Activated CD4-positive, alpha-beta T cell treated with anti-CD3 and anti-CD28 coated beads, Interleukin-2, amount 50 U/mL, for 1 hour (primary cell): ENCODE measurements around the gene NACC2.

Experiments
- DNase-seq: peaks from one replicate; pipeline ENCODE4 v3.0.0-alpha.2; 2020

The NACC2 gene

DNA sequence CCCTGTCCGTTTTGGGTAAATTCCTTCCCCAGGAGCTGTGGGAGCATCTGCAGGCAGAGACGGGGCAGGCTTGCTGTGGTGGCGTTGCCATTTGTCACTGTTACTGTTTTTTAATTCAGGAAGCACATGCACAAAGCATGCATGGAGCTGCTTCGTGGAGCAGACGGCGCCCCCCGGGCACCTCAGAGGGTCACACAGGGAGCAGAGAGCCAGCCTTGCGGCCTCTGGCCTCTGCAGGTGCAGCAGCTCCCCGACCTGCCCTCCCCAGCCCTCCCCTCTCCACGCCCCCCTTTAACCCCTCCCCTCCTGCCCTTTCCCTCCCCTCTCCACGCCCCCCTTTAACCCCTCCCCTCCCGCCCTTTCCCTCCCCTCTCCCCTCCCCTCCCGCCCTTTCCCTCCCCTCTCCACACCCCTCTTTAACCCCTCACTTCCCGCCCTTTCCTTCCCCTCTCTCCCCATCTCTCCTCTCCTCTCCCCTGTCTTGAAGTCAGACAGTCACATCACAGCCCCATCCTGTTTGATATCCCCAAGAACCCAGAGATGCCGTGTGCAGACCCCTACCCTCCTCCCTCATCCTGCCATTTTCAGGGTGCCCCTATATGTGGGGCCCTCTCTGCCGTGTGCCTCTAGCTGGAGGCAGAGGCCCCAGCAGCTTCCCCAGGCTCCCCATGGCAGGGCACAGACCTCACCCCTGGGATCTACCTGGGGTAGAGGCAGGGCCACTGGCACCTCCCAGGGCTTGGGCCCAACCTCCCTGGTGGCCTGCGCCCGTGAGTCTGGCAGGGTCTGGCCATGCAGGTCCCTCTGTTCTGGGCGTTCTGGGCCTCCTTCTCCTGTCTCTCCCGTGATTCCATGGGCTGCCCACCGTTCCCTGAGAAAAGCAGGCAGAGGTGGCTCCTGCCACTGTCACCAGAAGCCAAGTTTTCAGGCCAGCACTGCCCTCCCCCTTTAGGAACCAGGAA lies 104.3 kb downstream of the NACC2 start:
- DNase-seq, result peak; percentile 65

GRCh38 chr9:135989722-135990467 lies 105.2 kb downstream of the NACC2 start:
- peak; percentile 27 for DNase-seq

- DNase-seq, result no peak
These were observed 105.9 kb downstream of the NACC2 start for GRCh38 chr9:135989157-135989556.

GRCh38 chr9:135988493-135988892 lies 106.6 kb downstream of the NACC2 start:
- no peak for DNase-seq

- no peak for DNase-seq
These were observed 107.2 kb downstream of the NACC2 start for GRCh38 chr9:135987838-135988404.

- no peak for DNase-seq
These were observed 108.5 kb downstream of the NACC2 start for GRCh38 chr9:135986605-135987004.

DNA sequence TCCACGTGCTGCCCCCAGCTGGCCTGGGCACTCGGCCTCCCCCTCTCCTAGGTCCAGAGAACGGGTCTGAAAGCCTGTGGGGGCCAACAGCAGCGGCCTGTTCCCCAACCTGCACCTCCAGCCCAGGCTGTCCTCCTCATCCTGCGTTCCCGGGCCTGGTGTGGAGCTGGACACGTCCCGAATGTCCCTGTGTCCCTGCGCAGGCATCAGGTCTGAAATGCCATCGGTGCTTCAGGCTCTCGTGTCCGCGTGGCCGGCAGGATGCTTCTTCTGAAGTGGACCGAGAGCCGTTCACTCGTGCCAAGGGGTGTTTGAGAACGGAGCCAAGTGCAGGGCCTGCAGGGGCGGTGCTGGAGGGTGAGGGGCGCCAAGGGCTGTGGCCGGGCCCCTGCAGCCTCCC lies 109.2 kb downstream of the NACC2 start:
- no peak for DNase-seq

DNA sequence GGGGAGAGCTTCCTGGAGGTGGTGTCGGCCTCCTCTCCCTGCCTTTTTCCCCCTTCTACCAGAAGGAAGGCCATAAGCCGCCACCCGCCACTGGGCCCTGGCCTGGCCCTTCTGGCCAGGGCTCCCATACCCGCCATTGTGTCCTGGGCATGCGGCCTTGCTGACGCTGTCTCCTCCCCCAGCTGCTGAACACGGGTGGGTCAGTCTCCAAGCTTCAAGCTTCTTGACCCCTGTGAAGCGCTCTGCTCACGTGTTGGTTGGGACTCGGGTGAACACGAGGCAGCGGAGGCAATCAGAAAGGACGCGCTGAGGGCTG lies 109.7 kb downstream of the NACC2 start:
- no peak for DNase-seq

GRCh38 chr9:135984072-135984710 lies 110.9 kb downstream of the NACC2 start:
- no peak for DNase-seq

- DNase-seq, result no peak
These were observed 111.6 kb downstream of the NACC2 start for GRCh38 chr9:135983208-135984071.

DNA sequence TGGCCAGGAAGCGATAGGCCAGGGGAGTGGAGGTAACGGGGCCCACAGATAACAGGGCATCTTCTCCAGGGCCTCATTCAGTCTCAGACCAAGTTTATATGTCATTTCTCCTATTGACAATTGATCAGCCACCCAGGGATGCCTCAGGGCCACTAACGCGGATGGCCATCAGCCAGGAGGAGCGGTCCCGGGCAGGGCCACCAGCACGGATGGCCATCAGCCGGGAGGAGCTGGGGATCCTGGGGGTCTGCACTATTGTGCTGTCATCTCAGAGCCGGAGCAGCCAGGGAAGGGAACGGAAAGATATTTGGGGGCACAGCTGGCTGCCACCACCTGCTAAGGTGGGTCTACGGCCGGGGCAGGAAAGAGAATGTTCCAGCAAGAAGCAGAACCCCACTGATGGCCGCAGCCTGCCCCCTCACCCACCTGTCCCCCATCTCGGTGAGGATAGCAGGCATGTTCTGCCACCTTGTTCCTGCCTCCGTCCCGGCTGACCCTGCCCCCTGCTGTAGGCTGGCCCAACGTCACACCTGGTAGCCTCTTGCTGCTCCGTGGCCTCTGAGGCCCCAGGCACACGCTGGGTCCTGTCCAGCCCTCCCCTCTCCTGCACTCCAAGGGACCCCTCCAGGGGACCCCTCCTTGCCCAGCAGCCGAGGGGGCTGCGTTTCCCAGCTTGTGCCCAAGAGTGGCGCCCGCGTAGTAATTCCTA lies 112.4 kb downstream of the NACC2 start:
- no peak for DNase-seq

DNA sequence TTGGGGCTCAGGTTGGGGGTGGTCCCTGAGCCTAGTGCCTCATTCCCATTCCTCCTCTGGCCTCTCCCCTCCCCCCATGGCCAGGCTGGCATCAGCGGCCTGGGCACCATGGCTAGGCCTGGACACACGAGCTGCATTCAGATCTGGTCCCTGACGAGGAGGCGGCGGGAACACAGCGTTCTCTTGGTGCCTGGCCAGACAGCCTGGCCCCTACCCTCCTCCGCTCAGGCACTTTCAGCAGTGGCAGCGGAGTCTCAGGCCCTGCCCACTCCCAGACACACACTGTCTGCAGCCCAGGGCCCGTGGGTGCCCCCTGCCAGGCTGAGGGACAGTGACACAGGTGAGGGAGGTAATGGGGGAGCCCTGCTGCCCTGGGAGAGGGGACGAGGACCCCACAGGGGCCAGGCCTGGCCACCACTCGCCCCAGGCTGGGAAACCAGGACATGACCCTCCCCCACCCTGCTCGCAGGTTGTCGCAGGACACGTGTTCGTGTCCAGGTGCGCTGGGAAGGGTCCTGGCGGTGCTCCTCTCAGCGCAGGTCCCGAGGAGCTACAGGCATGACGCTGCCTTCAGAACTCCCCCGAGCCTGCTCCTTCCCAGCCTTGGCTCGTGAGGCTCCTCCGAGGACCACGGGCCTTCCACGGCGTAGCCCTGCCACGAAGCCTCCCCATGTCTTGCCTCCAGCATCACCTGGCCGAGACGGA lies 114.0 kb downstream of the NACC2 start:
- no peak for DNase-seq

GRCh38 chr9:135979547-135980166 lies 115.4 kb downstream of the NACC2 start:
- no peak for DNase-seq

- DNase-seq, result peak; percentile 62
These were observed 116.2 kb downstream of the NACC2 start for GRCh38 chr9:135978642-135979546.

DNA sequence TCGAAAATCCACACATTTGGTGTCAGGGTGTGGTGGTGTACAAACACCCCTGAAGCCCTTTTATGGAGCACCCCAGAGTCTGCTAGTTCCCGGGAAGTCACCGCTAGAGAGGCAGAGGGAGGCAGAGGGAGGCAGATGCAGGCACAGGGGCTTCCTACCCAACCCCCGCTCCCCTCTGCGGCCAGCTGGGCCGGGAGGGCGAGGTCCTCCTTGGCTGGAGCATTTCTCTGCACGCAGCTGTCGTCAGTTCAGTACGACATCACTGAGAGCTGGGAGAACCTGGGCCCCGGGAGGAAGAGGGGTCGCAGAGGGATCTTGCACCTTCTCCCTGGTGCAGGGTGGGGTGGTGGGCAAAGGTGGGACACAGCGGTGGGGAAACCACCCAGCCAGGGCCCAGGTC lies 118.1 kb downstream of the NACC2 start:
- DNase-seq, result no peak

DNA sequence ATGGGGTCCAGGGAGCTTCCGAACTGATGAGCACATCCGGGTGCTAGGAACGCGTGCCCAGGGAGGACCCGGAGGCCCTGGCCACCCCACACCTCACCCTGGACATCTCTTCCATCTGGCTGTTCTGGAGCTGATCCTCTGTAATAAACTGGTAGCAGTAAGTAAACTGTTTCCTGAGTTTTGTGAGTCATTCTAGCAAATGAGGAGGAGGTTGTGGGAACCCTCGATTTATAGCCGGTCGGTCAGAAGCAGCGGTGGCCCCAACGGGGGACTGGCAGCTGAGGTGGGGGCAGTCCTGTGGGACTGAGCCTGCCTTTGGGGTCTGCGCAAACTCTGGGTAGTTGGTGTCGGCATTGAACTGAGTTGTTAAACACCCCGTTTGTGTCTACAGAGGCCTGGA lies 118.6 kb downstream of the NACC2 start:
- DNase-seq, result no peak

GRCh38 chr9:135975834-135976233 lies 119.3 kb downstream of the NACC2 start:
- DNase-seq, result no peak

DNA sequence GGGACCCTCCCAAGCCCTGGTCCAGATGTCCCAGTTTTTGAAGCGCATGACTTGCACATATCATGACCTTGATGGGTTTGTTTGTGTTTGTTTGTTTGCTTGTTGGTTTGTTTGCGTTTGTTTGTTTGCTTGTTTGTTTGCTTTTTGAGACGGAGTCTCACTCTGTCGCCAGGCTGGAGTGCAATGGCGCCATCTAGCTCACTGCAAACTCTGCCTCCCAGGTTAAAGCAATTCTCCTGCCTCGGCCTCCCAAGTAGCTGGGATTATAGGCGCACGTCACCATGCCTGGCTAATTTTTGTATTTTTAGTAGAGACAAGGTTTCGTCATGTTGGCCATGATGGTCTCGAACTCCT lies 120.9 kb downstream of the NACC2 start:
- DNase-seq, result no peak
